ENCODE measurements around the gene CCDC33.

Gene CCDC33

DNA sequence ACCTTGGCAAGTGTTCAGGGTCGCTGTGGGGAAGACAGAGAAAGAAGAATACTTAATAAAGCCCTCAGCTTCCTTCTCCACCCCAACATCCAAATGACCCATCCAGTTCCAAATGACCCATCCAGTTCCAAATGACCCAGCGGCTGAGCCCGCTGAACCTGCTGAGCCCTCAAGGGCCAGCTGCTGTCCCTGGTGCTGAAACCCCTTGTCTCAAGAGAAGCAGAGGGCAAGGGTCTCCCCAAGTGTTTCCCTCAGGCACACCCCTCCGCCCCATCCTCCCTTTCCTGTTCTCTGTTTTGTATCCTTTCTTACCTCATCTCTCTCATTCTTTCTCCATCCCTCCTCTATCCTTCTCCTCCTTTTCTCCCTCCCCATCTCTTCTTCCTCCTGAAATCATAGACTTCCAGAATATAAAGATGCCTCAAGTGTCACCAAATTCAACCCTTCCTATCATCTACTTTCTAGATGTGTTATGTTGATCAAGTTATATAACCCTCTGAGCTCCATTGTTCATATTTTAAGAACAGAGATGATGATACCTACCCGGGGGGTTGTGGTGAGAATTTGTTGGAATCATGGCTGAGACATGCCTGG, 29.0 kb downstream of the CCDC33 start:
- H3K27ac ChIP-seq (ENCODE audit: low read length, poor library complexity, severe bottlenecking): no peak overlapping the region
- no peak overlapping the region for H3K14ac ChIP-seq (ENCODE audit: low read length in 2 of 2)
- H3K9me3 ChIP-seq (ENCODE audit: control insufficient read depth, low read length): no peaks in the 10 kb centered on the region
- H3K27me3 ChIP-seq (ENCODE audit: control insufficient read depth in 1 of 2, insufficient read depth in 1 of 2, low read length in 2 of 2): peaks cover 85 to 93% of the 10 kb centered on the region in 2 experiments
- no peak overlapping the region for H2AK5ac ChIP-seq (ENCODE audit: low read length, severe bottlenecking)
- no peak overlapping the region for H4K91ac ChIP-seq (ENCODE audit: low read length)
- H3K36me3 ChIP-seq (ENCODE audit: control insufficient read depth in 1 of 2, insufficient read depth in 2 of 2, low read depth in 1 of 2, low read length in 2 of 2): no peaks in the 10 kb centered on the region
- no peak overlapping the region for H3K4ac ChIP-seq (ENCODE audit: low read depth in 1 of 2, low read length in 2 of 2)
- no peak overlapping the region for H4K8ac ChIP-seq (ENCODE audit: low read length)
- no peaks in the 10 kb centered on the region for H3K79me1 ChIP-seq (replicated peaks; ENCODE audit: low read length, poor library complexity, severe bottlenecking)
- DNase-seq: peak; percentile 44
- H3K23ac ChIP-seq (ENCODE audit: low read length in 2 of 2): no peak overlapping the region
- H3K4me3 ChIP-seq (ENCODE audit: insufficient read depth in 1 of 2, low read depth in 1 of 2, low read length in 2 of 2): no peak overlapping the region
- H2BK12ac ChIP-seq (ENCODE audit: low read length in 2 of 2): no peak overlapping the region
- H3K9ac ChIP-seq (ENCODE audit: low read length): no peak overlapping the region
- no peak overlapping the region for H2BK120ac ChIP-seq (ENCODE audit: low read depth, low read length)
- no peak overlapping the region for H3K18ac ChIP-seq (ENCODE audit: low read depth in 1 of 2, low read length in 2 of 2)
- peaks cover under 1% of the 10 kb centered on the region for H3K4me1 ChIP-seq (ENCODE audit: control insufficient read depth, insufficient read depth, low read depth, low read length)
- no peak overlapping the region for H3K4me2 ChIP-seq (ENCODE audit: low read length, poor library complexity, severe bottlenecking)
- H2AFZ ChIP-seq (ENCODE audit: low read depth, low read length): no peak overlapping the region
- H2BK15ac ChIP-seq (ENCODE audit: low read depth, poor library complexity, severe bottlenecking): no peak overlapping the region
- H2BK5ac ChIP-seq (ENCODE audit: low read depth, low read length, poor library complexity, severe bottlenecking): no peak overlapping the region
- WGBS: 15% methylated on average over 4 of the region's 5 CpGs

DNA sequence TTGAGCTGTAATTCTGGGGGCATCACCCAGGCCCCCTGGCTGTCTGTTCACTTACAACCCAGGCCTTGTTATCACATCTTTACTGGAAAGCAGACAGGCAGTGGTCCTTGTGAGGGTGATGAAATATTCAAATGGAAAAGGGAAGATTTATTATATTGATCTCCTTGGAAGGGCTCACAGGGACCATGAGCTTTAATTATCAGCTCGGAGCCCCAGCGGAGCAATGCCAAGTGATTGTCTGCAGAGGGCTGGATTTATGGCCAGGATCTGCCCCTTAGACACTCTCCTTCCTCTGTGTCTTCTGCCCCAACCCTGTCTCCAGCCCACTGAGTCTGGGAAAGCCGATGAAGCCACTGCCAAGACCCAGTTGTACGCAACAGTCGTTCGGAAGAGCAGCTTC, 31.9 kb downstream of the CCDC33 start:
- Histone ChIP-seq H2BK15ac (ENCODE audit: low read depth, poor library complexity, severe bottlenecking) (no peak overlapping the region), H2BK12ac (ENCODE audit: low read length in 2 of 2) (no peak overlapping the region), H4K91ac (ENCODE audit: low read length) (no peak overlapping the region), H3K4me1 (ENCODE audit: control insufficient read depth, insufficient read depth, low read depth, low read length) (no peaks in the 10 kb centered on the region), H3K4me2 (ENCODE audit: low read length, poor library complexity, severe bottlenecking) (no peak overlapping the region), H3K27ac (ENCODE audit: low read length, poor library complexity, severe bottlenecking) (no peak overlapping the region), H3K27me3 (ENCODE audit: control insufficient read depth in 1 of 2, insufficient read depth in 1 of 2, low read length in 2 of 2) (peaks cover 85 to 86% of the 10 kb centered on the region in 2 experiments), H4K8ac (ENCODE audit: low read length) (no peak overlapping the region), H3K23ac (ENCODE audit: low read length in 2 of 2) (no peak overlapping the region), H2AFZ (ENCODE audit: low read depth, low read length) (no peak overlapping the region), H3K9me3 (ENCODE audit: control insufficient read depth, low read length) (no peaks in the 10 kb centered on the region), H2BK5ac (ENCODE audit: low read depth, low read length, poor library complexity, severe bottlenecking) (no peak overlapping the region), H3K14ac (ENCODE audit: low read length in 2 of 2) (no peak overlapping the region), H3K36me3 (ENCODE audit: control insufficient read depth in 1 of 2, insufficient read depth in 2 of 2, low read depth in 1 of 2, low read length in 2 of 2) (no peaks in the 10 kb centered on the region), H3K9ac (ENCODE audit: low read length) (no peak overlapping the region), H2AK5ac (ENCODE audit: low read length, severe bottlenecking) (no peak overlapping the region), H3K4ac (ENCODE audit: low read depth in 1 of 2, low read length in 2 of 2) (no peak overlapping the region), H3K18ac (ENCODE audit: low read depth in 1 of 2, low read length in 2 of 2) (no peak overlapping the region), H3K4me3 (ENCODE audit: insufficient read depth in 1 of 2, low read depth in 1 of 2, low read length in 2 of 2) (no peak overlapping the region), H3K79me1 (replicated peaks; ENCODE audit: low read length, poor library complexity, severe bottlenecking) (no peaks in the 10 kb centered on the region), H2BK120ac (ENCODE audit: low read depth, low read length) (no peak overlapping the region)
- WGBS: 74% methylated on average over 6 of the region's 6 CpGs
- DNase-seq: no peak

DNA sequence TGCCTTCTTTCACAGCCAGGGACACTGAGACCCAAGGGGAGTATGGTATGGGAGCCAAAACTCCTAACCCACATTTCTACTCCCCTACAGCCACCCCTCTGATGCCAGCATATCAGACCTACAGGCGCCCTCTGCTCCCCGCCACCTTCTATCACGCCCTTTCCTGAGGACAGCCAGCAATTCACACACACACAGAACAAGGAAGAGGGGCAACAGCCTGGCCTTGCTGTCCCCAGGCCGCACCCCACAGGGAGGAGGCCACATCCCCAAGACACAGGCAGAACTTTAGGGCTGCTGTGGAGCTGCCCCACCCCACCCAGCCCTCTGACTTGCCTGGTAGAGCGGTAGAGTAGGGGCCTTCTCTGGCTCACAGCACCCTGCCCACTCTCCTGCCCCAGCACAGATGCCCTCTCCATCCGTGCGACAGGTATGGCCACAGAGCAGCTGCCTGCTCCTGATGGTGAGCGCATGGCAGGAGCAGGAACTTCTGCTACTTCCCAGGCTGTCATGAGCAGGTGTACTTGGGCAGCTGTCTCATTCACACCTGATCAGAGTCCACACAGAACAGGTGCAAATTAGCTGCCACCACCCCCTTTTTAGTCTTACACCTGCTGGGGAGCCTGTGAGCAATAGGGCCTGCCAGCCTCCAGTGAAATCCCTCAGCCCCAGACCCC, 33.4 kb downstream of the CCDC33 start:
- Histone ChIP-seq H2BK15ac (ENCODE audit: low read depth, poor library complexity, severe bottlenecking) (no peak overlapping the region), H3K4ac (ENCODE audit: low read depth in 1 of 2, low read length in 2 of 2) (no peak overlapping the region), H2AK5ac (ENCODE audit: low read length, severe bottlenecking) (no peak overlapping the region), H3K79me1 (replicated peaks; ENCODE audit: low read length, poor library complexity, severe bottlenecking) (no peaks in the 10 kb centered on the region), H3K9ac (ENCODE audit: low read length) (no peak overlapping the region), H3K18ac (ENCODE audit: low read depth in 1 of 2, low read length in 2 of 2) (no peak overlapping the region), H4K8ac (ENCODE audit: low read length) (no peak overlapping the region), H3K4me2 (ENCODE audit: low read length, poor library complexity, severe bottlenecking) (no peak overlapping the region), H3K36me3 (ENCODE audit: control insufficient read depth in 1 of 2, insufficient read depth in 2 of 2, low read depth in 1 of 2, low read length in 2 of 2) (no peaks in the 10 kb centered on the region), H3K14ac (ENCODE audit: low read length in 2 of 2) (no peak overlapping the region), H3K23ac (ENCODE audit: low read length in 2 of 2) (no peak overlapping the region), H3K4me3 (ENCODE audit: insufficient read depth in 1 of 2, low read depth in 1 of 2, low read length in 2 of 2) (no peak overlapping the region), H3K9me3 (ENCODE audit: control insufficient read depth, low read length) (no peaks in the 10 kb centered on the region), H3K27me3 (ENCODE audit: control insufficient read depth in 1 of 2, insufficient read depth in 1 of 2, low read length in 2 of 2) (peaks cover 74 to 78% of the 10 kb centered on the region in 2 experiments), H2BK5ac (ENCODE audit: low read depth, low read length, poor library complexity, severe bottlenecking) (no peak overlapping the region), H3K4me1 (ENCODE audit: control insufficient read depth, insufficient read depth, low read depth, low read length) (no peaks in the 10 kb centered on the region), H2AFZ (ENCODE audit: low read depth, low read length) (no peak overlapping the region), H4K91ac (ENCODE audit: low read length) (no peak overlapping the region), H3K27ac (ENCODE audit: low read length, poor library complexity, severe bottlenecking) (no peak overlapping the region), H2BK12ac (ENCODE audit: low read length in 2 of 2) (no peak overlapping the region), H2BK120ac (ENCODE audit: low read depth, low read length) (no peak overlapping the region)
- WGBS: 85% methylated on average over 8 of the region's 8 CpGs
- DNase-seq: no peak

DNA sequence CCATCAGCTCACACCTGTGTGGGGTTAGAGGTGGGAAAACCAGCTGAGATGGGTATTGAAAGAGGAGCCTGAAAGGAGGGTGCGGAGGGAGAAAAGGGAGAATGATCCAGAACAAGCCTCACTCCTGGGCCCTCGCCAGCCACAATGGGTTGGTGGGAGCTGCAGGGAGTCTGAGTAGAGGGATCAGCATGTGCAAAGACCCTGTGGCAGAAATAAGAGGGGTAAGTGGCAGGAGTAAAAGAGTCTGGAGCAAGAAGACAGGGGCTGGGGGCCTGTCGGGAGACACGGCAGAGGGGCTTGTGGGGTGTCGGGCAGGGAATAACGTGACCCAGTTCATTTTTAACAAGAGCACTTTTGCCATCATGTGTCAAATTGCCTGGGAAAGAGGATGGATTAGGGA, 34.0 kb downstream of the CCDC33 start:
- Histone ChIP-seq H3K9ac (ENCODE audit: low read length) (no peak overlapping the region), H2BK15ac (ENCODE audit: low read depth, poor library complexity, severe bottlenecking) (no peak overlapping the region), H2BK5ac (ENCODE audit: low read depth, low read length, poor library complexity, severe bottlenecking) (no peak overlapping the region), H3K4me3 (ENCODE audit: insufficient read depth in 1 of 2, low read depth in 1 of 2, low read length in 2 of 2) (no peak overlapping the region), H3K4me2 (ENCODE audit: low read length, poor library complexity, severe bottlenecking) (no peak overlapping the region), H3K27me3 (ENCODE audit: control insufficient read depth in 1 of 2, insufficient read depth in 1 of 2, low read length in 2 of 2) (peaks cover 75 to 78% of the 10 kb centered on the region in 2 experiments), H4K91ac (ENCODE audit: low read length) (no peak overlapping the region), H3K18ac (ENCODE audit: low read depth in 1 of 2, low read length in 2 of 2) (no peak overlapping the region), H2BK120ac (ENCODE audit: low read depth, low read length) (no peak overlapping the region), H3K23ac (ENCODE audit: low read length in 2 of 2) (no peak overlapping the region), H3K14ac (ENCODE audit: low read length in 2 of 2) (no peak overlapping the region), H3K36me3 (ENCODE audit: control insufficient read depth in 1 of 2, insufficient read depth in 2 of 2, low read depth in 1 of 2, low read length in 2 of 2) (no peaks in the 10 kb centered on the region), H4K8ac (ENCODE audit: low read length) (no peak overlapping the region), H2AK5ac (ENCODE audit: low read length, severe bottlenecking) (no peak overlapping the region), H3K27ac (ENCODE audit: low read length, poor library complexity, severe bottlenecking) (no peak overlapping the region), H3K4ac (ENCODE audit: low read depth in 1 of 2, low read length in 2 of 2) (no peak overlapping the region), H3K9me3 (ENCODE audit: control insufficient read depth, low read length) (no peaks in the 10 kb centered on the region), H3K4me1 (ENCODE audit: control insufficient read depth, insufficient read depth, low read depth, low read length) (no peaks in the 10 kb centered on the region), H3K79me1 (replicated peaks; ENCODE audit: low read length, poor library complexity, severe bottlenecking) (no peaks in the 10 kb centered on the region), H2BK12ac (ENCODE audit: low read length in 2 of 2) (no peak overlapping the region), H2AFZ (ENCODE audit: low read depth, low read length) (no peak overlapping the region)
- WGBS: 87% methylated on average over 6 of the region's 6 CpGs
- DNase-seq: no peak
